HEK293 (cell line): ENCODE results near the gene ZDHHC17.

ENCODE experiments used
- CTCF ChIA-PET: fragments of 350-600 bp; formaldehyde crosslinking; extraction: SDS; loops from one replicate; lab custom pipeline; 2021; ENCODE audit warnings: antibody characterized with exemption; lab: Yijun Ruan, JAX
- POLR2A ChIA-PET: fragments of 300-600 bp; formaldehyde crosslinking; extraction: SDS; loops from one replicate; lab custom pipeline; 2020; ENCODE audit warnings: antibody characterized with exemption, inconsistent platforms; lab: Yijun Ruan, JAX
- H3K27ac ChIP-seq: fragments of 200-500 bp; sonication (Bioruptor generic); 2 replicates; pipeline ENCODE4 v1.5.1; 2014; ENCODE audit warnings: low read depth, low read length, control low read depth, inconsistent platforms; ENCODE audit errors: extremely low read depth
- H3K36me3 ChIP-seq, 2 experiments: fragments of 200-500 bp in 1 of 2; sonication (Bioruptor generic) in 1 of 2; 1 replicate in 1 of 2; 2 replicates in 1 of 2; pipeline ENCODE4 v1.5.1; 2014 to 2017; ENCODE audit warnings: inconsistent platforms in 2 of 2, low read length in 2 of 2; ENCODE audit not compliant: control insufficient read depth in 2 of 2, insufficient read depth in 1 of 2
- H3K4me1 ChIP-seq: fragments of 200-500 bp; sonication (Bioruptor generic); 2 replicates; pipeline ENCODE4 v1.5.1; 2014; ENCODE audit warnings: mild to moderate bottlenecking, low read length, inconsistent platforms; ENCODE audit not compliant: control insufficient read depth, insufficient read depth
- H3K4me3 ChIP-seq: 2 replicates; pipeline ENCODE4 v1.5.1; 2011; ENCODE audit warnings: low read depth, mild to moderate bottlenecking, control low read depth, low read length, moderate library complexity
- H3K9me3 ChIP-seq: fragments of 200-500 bp; sonication (Bioruptor generic); 2 replicates; pipeline ENCODE4 v1.5.1; 2014; ENCODE audit warnings: low read depth, low read length, inconsistent platforms; ENCODE audit not compliant: control insufficient read depth, insufficient read depth
- ATF2 ChIP-seq: fragments of 450-650 bp; formaldehyde crosslinking; IDR thresholded peaks from 2 replicates; pipeline ENCODE4 v1.5.1; 2016; ENCODE audit warnings: missing biosample characterization, missing genetic modification characterization, low read depth
- BCL11A ChIP-seq: fragments of 450-650 bp; formaldehyde crosslinking; IDR thresholded peaks from 2 replicates; pipeline ENCODE4 v1.5.1; 2016; ENCODE audit warnings: low read depth, missing biosample characterization, missing genetic modification characterization
- GFI1B ChIP-seq: fragments of 450-650 bp; formaldehyde crosslinking; IDR thresholded peaks from 2 replicates; pipeline ENCODE4 v1.5.1; 2016; ENCODE audit warnings: missing biosample characterization, missing genetic modification characterization
- IKZF3 ChIP-seq: fragments of 450-650 bp; IDR thresholded peaks from 2 replicates; pipeline ENCODE4 v1.5.0; 2018; ENCODE audit warnings: missing biosample characterization, mild to moderate bottlenecking, missing genetic modification characterization, moderate library complexity
- INSM2 ChIP-seq: fragments of 450-650 bp; formaldehyde crosslinking; IDR thresholded peaks from 2 replicates; pipeline ENCODE4 v1.5.1; 2016; ENCODE audit warnings: missing biosample characterization, missing genetic modification characterization
- KLF17 ChIP-seq: fragments of 450-650 bp; formaldehyde crosslinking; IDR thresholded peaks from 2 replicates; pipeline ENCODE4 v1.5.1; 2016; ENCODE audit warnings: missing biosample characterization, missing genetic modification characterization
- PRDM6 ChIP-seq: fragments of 450-650 bp; formaldehyde crosslinking; IDR thresholded peaks from 2 replicates; pipeline ENCODE4 v1.5.1; 2017; ENCODE audit warnings: missing biosample characterization, missing genetic modification characterization
- ZFP3 ChIP-seq: fragments of 450-650 bp; formaldehyde crosslinking; IDR thresholded peaks from 2 replicates; pipeline ENCODE4 v1.5.1; 2016; ENCODE audit warnings: low read depth, missing biosample characterization, missing genetic modification characterization
- ZNF10 ChIP-seq: fragments of 450-650 bp; formaldehyde crosslinking; IDR thresholded peaks from 2 replicates; pipeline ENCODE4 v1.5.1; 2017; ENCODE audit warnings: missing biosample characterization, missing genetic modification characterization
- ZNF121 ChIP-seq: fragments of 450-650 bp; formaldehyde crosslinking; IDR thresholded peaks from 2 replicates; pipeline ENCODE4 v1.5.1; 2016; ENCODE audit warnings: missing biosample characterization, missing genetic modification characterization
- ZNF184 ChIP-seq: fragments of 450-650 bp; IDR thresholded peaks from 2 replicates; pipeline ENCODE4 v1.5.1; 2018; ENCODE audit warnings: missing biosample characterization, mild to moderate bottlenecking, missing genetic modification characterization
- ZNF26 ChIP-seq: fragments of 450-650 bp; formaldehyde crosslinking; IDR thresholded peaks from 2 replicates; pipeline ENCODE4 v1.5.1; 2016; ENCODE audit warnings: missing biosample characterization, missing genetic modification characterization
- ZNF521 ChIP-seq: fragments of 450-650 bp; formaldehyde crosslinking; IDR thresholded peaks from 2 replicates; pipeline ENCODE4 v1.5.1; 2017; ENCODE audit warnings: missing biosample characterization, mild to moderate bottlenecking, missing genetic modification characterization
- ZNF571 ChIP-seq: fragments of 450-650 bp; formaldehyde crosslinking; IDR thresholded peaks from 2 replicates; pipeline ENCODE4 v1.5.0; 2017; ENCODE audit warnings: missing biosample characterization, missing genetic modification characterization
- ZNF596 ChIP-seq: fragments of 450-650 bp; IDR thresholded peaks from 2 replicates; pipeline ENCODE4 v1.5.0; 2018; ENCODE audit warnings: missing biosample characterization, mild to moderate bottlenecking, missing genetic modification characterization, moderate library complexity
- ZNF664 ChIP-seq: fragments of 450-650 bp; formaldehyde crosslinking; IDR thresholded peaks from 2 replicates; pipeline ENCODE4 v1.5.1; 2016; ENCODE audit warnings: missing biosample characterization, missing genetic modification characterization
- ZNF747 ChIP-seq: fragments of 450-650 bp; formaldehyde crosslinking; IDR thresholded peaks from 2 replicates; pipeline ENCODE4 v1.5.1; 2016; ENCODE audit warnings: missing biosample characterization, missing genetic modification characterization
- ZNF830 ChIP-seq: fragments of 450-650 bp; IDR thresholded peaks from 2 replicates; pipeline ENCODE4 v1.5.0; 2018; ENCODE audit warnings: missing biosample characterization, missing genetic modification characterization, low read depth, mild to moderate bottlenecking, moderate library complexity
- ZSCAN23 ChIP-seq: fragments of 450-650 bp; formaldehyde crosslinking; IDR thresholded peaks from 2 replicates; pipeline ENCODE4 v1.5.1; 2016; ENCODE audit warnings: missing biosample characterization, missing genetic modification characterization
- ZSCAN4 ChIP-seq: fragments of 450-650 bp; formaldehyde crosslinking; IDR thresholded peaks from 2 replicates; pipeline ENCODE4 v1.5.1; 2017; ENCODE audit warnings: missing biosample characterization, missing genetic modification characterization
- ZXDB ChIP-seq: fragments of 450-650 bp; formaldehyde crosslinking; IDR thresholded peaks from 2 replicates; pipeline ENCODE4 v1.5.1; 2016; ENCODE audit warnings: missing biosample characterization, missing genetic modification characterization

ZDHHC17 gene

GRCh38 chr12:76782526-76782925 lies 18.6 kb downstream of the ZDHHC17 start (continued):
- TF ChIP-seq ZSCAN23 (tag by site-specific recombination) (no peak), ZNF521 (no peak), INSM2 (tag by site-specific recombination) (no peak), ZNF184 (tag by site-specific recombination) (no peak), IKZF3 (tag by site-specific recombination) (no peak), ZNF10 (tag by site-specific recombination) (no peak), KLF17 (no peak), ZXDB (no peak)

GRCh38 chr12:76784600-76785051 lies 20.7 kb downstream of the ZDHHC17 start:
- Histone ChIP-seq H3K4me1 (peaks cover 11% of the 10 kb centered on the region), H3K4me3 (no peak overlapping the region), H3K36me3 (no peaks in the 10 kb centered on the region), H3K27ac (no peak overlapping the region)
- POLR2A ChIA-PET, result no interaction called here
- TF ChIP-seq PRDM6 (tag by site-specific recombination) (no peak), ZNF121 (tag by site-specific recombination) (no peak), ZNF596 (tag by site-specific recombination) (no peak), ATF2 (tag by site-specific recombination) (no peak), BCL11A (tag by site-specific recombination) (no peak), ZNF571 (tag by site-specific recombination) (no peak), ZNF747 (tag by site-specific recombination) (no peak), ZNF664 (tag by site-specific recombination) (no peak), GFI1B (tag by site-specific recombination) (no peak), ZSCAN4 (tag by site-specific recombination) (no peak), ZNF830 (tag by site-specific recombination) (no peak), ZFP3 (tag by site-specific recombination) (no peak), ZNF26 (tag by site-specific recombination) (no peak)
- TF ChIP-seq, all 188 proteins: peak for 0
- no peaks in the 10 kb centered on the region for H3K9me3 ChIP-seq
- CTCF ChIA-PET, result interaction anchor here (0.6 to 1.6 kb wide), 4 partner anchors 91 to 235 kb away, joined by 3 to 4 read pairs (median 3); no protein-coding TSS in a partner anchor
